GM21367 (cell line): ENCODE measurements around the gene ARL8A.
A peak's percentile ranks its signal among the peaks of the same experiment; 100 is the strongest.
"Not testable (repeated sequence)": the region's sequence is repeated elsewhere in the genome, so short reads cannot be mapped to it uniquely, and the experiment has no call there.

Experiments
- ATAC-seq: cut with Tn5 transposase; IDR thresholded peaks from one replicate; pipeline ENCODE4 v1.9.1; 2021; ENCODE audit not compliant: unreplicated experiment

ARL8A gene

DNA sequence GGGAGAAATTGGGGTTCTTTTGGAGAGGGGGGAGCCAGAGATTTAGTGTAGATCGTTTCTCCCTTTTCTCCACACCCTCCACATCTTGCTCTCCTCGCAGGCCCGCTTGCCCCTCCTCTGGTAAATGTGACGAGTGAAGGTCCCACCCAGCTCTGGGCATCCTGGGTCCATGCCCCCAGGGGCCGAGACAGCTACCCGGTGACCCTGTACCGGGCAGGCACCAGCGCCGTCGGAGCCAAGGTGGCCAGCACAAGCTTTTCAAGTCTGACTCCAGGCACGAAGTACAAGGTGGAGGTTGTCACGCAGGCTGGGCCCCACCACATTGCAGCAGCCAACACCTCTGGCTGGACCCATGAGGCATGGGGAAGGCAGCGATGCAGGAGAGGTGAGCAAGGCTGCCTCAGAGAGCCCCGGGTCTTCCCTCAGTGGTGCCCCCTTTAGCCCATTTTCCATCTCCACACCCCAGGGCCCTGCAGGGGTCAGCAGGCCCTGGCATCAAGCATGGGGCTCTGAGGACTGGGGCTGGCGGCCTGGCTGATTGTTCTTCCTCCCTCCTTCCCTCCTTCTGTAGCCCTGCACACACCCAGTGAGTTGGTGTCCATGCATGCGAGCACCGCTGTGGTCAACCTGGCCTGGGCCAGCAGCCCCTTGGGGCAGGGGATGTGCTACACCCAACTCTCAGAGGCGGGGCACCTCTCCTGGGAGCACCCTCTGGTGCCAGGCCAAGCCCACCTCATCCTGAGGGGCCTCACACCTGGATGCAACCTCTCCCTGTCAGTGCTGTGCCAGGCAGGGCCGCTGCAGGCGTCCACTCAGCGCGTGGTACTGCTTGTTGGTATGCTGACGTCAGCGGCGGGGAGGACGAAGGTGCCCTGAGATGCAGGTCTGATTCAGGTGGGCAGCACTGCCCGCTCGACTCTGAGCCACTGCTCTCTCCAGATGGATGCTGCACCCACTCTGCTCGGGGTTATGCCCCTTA lies 32.7 kb upstream of the ARL8A start:
- ATAC-seq, result no peak

DNA sequence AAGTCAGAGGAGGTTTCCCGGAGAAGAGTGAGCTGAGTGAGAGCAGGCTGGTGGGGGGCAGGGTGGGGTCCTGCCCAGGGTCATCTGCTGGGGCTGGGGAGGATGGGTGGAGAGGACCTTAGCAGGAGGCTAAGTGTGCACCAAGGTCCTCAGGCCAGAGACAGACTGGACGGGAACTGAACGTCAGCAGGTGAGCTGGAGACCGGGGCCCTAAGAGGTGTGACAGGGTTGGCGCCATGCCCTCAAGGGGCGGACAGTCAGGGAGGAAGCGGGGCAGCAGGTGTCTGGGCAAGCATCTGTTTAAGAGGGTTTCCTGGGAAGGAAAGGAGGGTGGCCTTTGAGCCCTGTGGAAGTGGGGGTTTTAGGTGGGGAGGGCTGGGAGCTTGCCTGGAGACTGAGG lies 29.5 kb upstream of the ARL8A start:
- ATAC-seq, result no peak

DNA sequence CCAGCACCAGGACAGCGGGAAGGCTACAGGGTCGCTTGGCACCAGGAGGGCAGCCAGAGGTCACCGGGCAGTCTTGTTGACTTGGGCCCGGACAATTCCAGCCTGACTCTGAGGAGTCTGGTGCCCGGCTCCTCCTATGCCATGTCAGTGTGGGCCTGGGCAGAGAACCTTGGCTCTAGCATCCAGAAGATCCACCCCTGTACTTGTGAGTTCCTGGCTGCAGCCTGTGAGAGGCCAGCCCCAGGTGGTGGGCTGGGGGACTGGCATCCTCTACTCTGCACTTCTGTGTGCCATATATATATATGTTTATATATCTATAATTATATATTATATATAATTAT lies 27.4 kb upstream of the ARL8A start:
- ATAC-seq, result no peak

DNA sequence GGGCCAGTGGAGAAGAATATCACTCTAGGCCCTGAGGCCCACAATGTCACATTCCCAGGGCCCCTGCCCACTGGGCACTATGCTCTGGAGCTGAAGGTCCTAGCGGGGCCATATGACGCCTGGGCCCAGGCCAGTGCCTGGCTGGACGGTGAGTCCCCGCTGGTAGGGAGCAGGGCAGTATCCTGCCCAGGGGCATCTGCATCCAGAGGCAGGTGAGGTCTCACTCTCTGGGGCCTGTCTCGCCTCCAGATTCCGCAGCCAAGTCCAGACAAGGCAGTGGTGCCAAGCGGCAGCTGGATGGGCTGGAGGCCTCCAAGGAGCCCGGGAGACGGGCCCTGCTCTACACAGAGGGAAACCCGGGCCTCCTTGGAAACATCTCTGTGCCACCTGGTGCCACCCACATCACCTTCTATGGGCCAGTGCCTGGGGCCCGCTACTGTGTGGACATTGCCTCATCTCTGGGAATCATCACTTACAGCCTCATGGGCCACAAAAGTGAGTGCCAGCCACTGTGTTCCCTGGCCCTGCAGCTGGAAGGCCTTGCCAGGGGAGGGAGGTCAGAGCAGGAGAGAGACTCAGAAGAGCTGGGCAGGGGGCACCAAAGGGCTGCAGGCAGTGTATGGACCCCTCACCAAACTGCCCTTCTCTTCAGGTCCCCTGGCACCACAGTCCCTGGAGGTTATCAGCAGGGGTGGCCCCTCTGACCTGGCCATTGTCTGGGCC lies 26.9 kb upstream of the ARL8A start:
- ATAC-seq, result no peak

DNA sequence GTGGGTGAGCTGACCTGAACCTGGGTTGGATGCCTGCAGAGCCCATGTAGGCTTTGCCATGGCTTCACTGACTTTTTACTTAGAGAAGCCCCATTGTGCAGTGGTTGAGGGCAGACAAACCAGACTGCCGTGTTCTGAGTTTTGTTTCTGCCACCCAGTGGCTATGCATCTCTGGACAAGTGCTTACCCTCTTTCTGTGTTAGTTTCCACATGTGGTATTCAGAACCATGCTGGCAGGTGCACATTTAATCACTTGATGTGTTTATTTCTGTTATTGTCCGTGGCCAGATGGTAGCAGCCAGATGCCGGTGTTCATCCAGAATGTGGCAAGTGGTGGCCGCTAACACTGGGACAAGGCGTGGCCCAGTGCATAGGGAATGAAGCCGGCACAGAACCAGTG lies 26.2 kb upstream of the ARL8A start:
- ATAC-seq, result no peak

DNA sequence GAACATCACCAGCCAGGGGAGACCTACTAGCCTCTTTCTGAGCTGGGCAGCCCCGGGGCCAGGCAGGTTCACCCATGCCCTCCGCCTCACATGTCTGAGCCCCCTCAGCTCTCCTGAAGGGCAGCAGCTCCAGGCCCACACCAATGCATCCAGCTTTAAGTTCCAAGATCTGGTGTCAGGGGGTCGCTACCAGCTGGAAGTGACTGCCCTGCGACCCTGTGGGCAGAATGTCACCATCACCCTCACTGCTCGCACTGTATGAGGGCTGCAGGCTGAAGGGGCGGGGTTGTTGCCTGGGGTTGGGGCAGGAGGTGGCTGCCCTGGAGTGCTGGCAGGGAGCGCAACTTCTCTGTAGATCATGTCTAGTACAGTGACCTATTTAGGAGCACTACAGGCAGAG lies 24.3 kb upstream of the ARL8A start:
- ATAC-seq, result no peak

DNA sequence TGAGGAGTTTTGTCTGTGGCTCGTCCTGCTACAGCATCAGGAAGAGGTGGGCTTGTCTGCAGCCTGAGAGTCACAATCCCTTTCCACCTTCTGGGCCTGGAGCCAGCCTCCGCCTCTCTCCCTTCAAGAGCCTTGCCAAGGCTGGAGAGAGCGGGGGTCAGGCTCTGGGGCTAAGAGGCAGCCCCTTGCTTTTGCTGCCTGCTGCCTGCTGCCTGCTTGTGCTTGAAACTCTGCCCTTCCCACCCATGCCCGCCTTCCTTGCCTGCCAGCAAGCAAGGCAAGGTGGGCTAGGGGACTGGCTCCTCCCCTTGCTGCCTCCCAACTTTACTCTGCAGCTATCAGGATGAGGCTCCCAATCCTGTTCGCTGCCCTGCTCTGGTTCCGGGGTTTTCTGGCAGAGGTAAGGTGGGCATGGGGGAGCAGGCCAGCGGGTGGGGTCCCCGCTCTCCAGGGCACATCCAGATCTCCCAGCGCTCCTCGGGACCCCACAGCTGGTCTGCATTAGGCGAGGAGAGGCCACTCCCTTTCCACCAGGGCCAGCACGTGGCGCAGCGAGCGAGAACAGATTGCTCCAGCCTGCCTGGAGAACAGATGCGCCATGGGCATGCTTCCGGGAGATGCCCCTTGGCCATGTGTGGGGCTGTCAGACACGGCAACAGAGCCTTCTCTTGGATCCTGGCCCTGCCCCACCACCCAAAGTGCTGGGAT lies 23.3 kb upstream of the ARL8A start:
- no peak for ATAC-seq

DNA sequence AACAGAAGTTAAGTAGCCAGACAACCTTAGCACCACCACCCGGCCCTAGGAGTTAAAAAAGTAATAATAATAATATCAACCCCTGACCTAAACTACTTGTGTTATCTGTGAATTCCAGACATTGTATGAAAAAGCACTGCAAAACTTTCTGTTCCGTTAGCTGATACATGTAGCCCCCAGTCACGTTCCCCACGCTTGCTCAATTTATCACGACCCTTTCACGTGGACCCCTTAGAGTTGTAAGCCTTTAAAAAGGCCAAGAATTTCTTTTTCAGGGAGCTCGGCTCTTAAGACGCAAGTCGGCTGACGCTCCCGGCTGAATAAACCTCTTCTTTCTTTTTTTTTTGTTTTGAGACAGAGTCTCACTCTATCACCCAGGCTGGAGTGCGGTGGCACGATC lies 22.5 kb upstream of the ARL8A start:
- ATAC-seq, result not testable (repeated sequence)

DNA sequence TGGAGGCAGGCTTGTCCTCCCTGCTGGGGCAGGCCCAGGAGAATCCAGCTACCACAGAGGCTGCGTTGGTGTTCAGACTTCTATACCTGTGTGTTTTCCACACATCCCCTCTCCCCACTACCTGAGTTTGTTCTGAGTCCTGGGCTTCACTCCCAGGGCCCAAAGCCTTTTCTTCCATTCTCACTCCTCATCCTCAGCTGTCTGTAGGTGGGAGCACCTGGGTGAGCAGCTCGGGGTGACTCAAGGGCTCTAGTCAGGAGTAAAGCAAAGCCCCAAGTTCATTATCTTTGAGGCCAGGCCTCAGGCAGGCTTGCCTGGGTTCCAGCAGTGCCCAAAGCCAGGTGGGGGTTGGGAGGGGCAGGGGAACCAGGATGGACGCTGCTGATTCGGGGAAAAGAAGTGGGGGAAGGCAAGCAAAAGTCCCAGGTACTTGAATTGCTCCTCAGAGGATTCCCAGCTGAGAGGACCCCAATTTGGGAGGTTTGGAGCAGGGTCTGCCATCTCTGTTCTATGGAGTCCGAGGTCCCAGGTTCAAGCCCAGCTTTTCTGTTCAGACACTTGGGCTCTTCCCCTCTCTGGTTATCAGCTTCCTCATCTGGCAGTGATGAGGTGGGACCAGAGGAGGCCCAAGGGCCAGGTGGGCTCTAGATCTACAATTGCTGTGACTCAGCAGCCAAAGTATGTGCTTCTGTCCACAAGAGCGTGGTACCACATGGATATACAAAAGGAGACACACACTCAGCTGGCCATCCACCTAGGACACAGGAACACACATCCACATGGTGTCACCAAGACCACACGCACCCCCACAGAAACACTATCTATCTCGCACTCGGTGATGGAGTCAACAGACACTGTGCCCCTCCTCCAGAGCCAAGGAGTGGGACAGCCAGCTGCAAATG lies 21.7 kb upstream of the ARL8A start:
- ATAC-seq, result no peak

DNA sequence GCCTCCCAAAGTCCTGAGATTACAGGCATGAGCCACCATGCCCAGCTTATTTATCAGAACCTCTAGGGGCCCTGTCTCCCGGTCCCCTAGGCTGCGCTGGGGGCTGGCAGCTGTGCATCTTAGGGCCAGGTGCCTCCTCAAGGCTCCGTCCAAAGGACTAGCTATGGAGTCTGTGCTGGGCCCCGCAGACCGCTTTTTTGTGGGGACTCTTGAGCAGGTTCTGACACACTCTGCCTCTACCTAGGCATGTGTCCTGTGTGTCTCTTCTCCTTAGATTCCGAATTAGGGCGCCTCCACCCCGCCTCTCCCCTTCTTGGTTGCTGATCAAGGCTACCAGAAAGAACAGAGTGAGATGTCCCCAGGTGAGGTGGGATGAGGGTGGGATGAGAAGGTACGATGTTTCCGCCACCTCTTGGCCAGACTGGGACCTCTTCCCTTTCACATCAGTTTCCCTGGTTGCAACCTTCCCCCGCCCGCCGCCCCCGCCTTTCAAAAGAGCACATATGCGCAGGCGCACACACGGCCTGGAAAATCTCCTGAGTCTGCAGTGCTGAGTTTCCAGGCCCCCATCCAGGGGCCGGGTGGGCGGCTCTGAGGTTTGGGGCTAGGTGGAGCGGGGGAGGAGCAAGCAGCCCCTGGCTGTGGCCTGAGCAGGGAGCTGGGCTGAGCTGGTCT lies 20.9 kb upstream of the ARL8A start:
- no peak for ATAC-seq

DNA sequence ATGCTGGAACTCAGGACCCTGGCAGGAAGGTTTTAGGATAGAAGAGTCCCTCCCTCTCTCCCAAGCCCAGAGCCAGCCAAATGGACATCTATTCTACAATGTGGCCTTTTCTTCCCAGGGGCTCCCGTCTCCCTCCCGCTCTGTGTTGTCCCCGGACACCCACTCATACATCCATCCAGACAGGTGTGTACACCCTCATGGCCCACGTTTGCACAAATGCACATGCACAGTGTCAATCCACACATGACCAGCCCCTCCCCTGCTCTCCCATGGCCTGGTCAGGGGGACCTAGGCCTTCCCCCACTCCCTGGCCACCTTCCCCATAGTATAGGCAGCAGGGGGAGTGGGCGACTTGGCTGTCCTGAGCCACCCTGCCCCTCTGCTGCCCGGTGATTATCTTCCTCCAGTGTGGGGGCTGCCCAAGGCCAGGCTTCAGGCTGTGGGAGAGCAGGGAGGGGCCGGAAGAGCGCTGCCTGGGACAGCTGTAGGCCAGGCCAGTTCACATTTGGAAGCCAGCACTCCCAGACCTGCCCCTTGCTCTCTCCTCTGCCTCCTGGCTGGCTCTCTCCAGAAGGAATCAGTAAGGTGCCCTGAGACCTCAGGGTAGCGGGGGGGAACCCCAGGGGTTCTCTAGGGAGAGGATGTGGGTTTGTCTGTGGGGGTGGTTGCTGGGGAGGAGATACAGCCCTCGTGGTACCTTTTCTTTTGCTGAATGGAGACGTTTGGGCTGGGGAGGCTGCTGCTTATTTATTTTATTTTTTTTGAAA lies 19.9 kb upstream of the ARL8A start:
- ATAC-seq, result peak; percentile 39

DNA sequence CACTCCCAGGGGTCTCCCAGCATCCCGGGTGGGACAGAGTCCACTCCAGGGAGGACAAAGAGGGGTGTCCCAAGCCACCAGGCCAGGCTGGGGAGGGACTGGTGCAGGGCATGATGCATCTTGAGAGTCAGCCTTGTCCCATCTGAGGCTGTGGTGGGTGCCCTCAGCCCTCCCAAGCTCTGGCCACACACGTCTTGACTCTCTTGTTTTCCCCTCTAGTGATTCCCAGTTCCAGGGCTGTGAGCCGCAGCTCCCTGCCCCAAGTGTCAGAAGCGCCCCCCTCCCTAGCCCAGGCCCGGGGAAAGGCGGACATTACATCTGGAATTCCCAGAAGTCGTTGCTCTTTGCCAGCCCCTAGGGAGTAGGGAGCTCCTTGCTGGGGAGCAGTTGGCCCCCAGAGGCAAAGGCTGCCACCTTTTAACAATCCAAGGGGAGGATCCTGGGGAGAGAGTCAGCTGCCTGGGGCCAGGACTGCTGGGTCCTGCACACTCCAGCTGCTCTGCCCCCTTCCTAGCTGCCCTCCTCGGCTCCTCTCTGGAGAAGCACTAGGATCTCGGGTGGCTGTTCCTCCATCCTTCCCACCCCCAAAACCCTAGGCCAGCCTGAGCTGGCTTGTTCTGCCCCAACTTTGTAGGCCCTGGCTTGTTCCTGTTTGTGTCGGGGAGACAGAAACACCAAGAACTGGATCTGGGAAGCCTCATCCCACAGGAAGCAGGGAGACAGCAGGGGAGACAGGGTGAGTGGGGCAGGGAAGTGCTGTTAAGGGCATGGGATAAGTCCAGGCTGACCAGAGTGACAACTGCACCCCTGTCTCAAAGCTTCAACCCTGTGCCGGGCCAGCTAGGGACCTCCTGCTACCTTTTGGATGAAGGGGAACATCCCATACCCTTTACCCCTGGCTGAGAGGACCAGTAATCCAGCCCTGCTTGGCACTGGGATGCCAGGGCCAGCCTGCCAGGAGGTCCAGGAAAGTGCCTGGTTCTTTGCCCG lies 19.0 kb upstream of the ARL8A start:
- ATAC-seq, result no peak

DNA sequence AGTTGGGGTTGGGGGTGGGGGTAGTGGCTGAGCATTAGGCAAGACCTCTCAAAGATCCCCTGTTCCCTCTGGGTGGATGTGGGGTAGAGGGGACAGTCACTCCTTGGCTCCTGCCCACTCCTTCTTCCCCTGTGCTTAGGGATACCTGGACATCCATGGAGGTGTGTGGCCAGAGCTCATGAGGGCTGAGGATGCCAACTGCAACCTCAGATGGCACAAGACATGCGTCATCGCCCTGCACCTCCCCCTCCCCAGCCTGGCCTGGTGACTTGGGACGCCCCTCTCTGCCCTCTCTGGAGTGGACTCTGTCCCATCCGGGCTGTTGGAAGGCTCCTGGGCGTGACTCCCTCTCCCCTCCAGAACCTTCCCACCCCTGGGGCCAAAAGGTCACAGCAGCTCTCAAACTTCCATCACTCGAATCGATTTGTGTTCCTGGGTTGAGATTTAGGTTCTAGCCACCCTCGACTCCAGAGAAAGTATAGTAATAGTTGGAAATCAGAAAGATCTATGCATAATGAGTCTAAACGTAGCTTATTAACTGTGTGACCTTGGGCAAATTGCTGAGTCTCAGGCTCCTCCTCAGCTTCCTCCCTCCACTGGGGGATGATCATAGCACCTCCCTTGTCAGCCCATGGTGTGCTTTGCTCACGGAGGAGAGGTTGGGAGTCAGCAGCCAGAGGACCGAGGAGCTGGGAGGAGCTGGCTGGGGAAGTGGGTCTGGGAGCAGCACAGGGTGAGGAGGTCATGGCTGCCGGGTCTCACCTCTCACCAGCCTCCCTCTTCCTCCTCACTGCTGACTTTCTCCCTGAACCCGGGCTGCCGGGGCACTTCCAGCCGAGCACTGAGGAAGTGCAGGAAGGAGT lies 18.1 kb upstream of the ARL8A start:
- no peak for ATAC-seq

DNA sequence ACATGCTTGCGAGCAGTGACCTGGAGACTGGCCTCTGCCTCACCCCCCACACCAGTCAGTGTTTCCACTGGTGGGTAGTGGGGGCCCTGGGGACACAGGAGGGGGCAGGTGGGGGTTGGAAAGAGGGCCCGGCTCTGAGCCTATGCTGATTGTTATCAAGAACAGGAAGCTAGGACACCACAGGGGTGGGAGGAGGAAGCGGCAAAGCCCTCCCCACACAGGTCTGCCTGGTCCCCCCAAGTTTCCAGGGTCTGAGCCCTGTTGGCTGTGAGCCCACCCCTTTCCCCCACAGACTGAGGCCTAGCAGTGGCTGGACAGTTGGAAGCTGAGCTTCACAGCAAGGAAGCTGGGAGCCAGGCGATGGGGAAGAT lies 17.5 kb upstream of the ARL8A start:
- ATAC-seq, result no peak

DNA sequence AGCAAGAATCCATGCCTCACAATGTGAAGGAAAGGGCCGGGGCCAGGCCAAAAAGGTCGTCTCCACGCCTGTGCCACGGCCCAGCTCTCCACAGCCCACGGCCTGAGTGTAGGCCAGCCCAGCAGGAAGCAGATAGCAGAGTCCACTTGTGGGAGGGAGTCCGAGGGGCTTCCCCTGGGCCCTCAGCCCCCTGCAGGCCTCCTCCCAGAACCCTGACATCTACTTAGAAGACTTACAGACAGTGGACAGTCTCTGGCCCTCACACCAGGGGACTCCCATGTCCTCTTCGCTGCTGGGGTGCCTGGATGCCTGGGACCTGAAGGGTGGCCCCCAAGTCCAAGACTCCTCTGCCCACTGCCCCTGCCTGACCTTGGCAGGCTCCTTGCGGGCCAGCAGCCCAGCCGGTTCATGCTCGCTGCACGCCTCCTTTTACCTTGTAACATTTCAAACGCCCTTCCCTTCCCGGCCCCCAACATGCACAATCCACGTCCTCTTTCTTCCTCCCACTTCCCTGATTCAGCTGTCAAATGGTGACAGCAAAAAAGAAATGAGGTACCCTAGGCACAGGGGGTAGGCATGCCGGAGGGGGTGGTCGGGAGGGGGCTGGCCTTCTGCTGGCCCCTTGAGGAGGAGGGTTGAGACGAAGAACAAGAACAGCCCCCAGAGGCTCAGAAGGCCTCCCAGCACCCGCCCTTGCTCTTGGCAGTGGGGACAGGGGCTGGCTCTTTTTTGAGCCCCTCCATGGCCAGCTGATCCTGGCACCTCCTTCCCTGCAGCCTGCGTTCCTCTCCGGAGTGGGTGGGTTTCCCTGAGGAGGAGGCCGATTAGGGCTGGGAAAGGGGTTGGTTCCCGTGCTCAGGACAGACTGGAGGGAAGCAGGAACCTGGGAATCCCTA lies 16.9 kb upstream of the ARL8A start:
- ATAC-seq, result no peak

DNA sequence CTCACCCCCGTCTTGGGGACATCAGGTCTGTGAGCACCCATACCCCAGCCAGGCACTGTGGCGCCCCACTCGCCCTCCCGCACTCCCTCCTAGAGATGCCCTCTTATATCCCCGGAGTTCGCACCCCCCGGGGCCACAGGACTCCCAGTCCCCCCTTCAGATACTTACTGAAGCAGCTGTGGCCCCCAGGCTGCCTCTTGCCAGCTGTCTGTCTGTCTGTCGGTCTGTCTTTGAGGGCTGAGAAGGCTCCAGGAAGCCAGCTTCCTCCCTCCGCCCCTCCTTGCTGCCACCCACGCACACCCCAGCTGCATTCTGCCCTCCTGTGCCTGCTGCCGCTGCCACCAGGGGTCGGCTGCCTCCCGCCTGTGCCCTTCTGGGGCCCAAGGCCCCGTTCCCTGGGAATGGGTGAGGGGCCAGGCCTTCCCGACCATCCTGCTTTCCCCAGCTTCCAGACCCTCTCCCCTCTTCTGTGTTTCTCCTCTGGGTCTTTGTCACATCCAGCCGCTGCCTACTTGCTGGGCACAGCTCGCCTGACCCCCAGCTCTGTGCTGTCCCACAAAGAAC lies 15.9 kb upstream of the ARL8A start, which contains the start of gene PTPN7:
Gene PTPN7 (minus strand): TSS at position 226 of the 564 bp plus-strand sequence. CDS start 1,200 bp downstream, outside the sequence.
- ATAC-seq, result no peak
